ENCODE measurements around the gene NRF1. TPM values are rescaled to one million over a fixed set of nuclear protein-coding genes. Genes with fewer than 3 reads are reported as not detected.

The NRF1 gene
- total and polyA plus RNA-seq, 10 of the 15 experiments (the other 5 are each of a cell fraction or from before 2014, with no cell fraction given), result 3.5 to 23.1 (median 13.5) TPM

DNA sequence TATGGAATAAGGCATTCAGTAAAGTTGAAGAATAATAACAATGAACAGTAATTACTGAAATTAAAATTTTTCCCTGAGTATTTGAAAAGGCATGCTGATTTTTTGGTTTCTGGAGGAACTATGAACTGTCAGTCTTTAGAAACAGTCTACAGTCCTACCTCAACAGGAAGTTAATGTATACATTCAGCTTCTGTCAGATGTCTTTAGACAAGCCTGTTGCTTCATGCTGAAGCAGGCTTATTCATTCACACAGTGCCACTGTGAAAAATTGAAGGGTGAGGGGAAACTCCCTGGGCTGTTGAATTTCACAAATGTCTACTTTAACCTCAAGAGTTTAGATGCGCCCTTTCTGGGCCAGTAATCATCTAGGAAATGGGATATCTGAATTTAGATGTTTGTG lies 3.5 kb downstream of the NRF1 start (continued):
- TF ChIP-seq, protein P1, sequence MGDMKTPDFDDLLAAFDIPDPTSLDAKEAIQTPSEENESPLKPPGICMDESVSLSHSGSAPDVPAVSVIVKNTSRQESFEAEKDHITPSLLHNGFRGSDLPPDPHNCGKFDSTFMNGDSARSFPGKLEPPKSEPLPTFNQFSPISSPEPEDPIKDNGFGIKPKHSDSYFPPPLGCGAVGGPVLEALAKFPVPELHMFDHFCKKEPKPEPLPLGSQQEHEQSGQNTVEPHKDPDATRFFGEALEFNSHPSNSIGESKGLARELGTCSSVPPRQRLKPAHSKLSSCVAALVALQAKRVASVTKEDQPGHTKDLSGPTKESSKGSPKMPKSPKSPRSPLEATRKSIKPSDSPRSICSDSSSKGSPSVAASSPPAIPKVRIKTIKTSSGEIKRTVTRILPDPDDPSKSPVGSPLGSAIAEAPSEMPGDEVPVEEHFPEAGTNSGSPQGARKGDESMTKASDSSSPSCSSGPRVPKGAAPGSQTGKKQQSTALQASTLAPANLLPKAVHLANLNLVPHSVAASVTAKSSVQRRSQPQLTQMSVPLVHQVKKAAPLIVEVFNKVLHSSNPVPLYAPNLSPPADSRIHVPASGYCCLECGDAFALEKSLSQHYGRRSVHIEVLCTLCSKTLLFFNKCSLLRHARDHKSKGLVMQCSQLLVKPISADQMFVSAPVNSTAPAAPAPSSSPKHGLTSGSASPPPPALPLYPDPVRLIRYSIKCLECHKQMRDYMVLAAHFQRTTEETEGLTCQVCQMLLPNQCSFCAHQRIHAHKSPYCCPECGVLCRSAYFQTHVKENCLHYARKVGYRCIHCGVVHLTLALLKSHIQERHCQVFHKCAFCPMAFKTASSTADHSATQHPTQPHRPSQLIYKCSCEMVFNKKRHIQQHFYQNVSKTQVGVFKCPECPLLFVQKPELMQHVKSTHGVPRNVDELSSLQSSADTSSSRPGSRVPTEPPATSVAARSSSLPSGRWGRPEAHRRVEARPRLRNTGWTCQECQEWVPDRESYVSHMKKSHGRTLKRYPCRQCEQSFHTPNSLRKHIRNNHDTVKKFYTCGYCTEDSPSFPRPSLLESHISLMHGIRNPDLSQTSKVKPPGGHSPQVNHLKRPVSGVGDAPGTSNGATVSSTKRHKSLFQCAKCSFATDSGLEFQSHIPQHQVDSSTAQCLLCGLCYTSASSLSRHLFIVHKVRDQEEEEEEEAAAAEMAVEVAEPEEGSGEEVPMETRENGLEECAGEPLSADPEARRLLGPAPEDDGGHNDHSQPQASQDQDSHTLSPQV (IDR thresholded peaks at IDR 0.05), result no peak
- TF ChIP-seq RCOR1 (conservative IDR thresholded peaks at IDR 0.05; ENCODE audit: low read depth, low read length), result no peak
- no peak for TF ChIP-seq ZNF217 (IDR thresholded peaks at IDR 0.05)
- TF ChIP-seq SMARCA5 (IDR thresholded peaks at IDR 0.05), result 0 out of 2 replicates have a peak, but pooled peaks have one; percentile 28
- TF ChIP-seq ETV6 (conservative IDR thresholded peaks at IDR 0.05 in 1 of 2, IDR thresholded peaks at IDR 0.05 in 1 of 2; ENCODE audit: borderline replicate concordance in 1 of 2, low read depth in 1 of 2), result no peak

DNA sequence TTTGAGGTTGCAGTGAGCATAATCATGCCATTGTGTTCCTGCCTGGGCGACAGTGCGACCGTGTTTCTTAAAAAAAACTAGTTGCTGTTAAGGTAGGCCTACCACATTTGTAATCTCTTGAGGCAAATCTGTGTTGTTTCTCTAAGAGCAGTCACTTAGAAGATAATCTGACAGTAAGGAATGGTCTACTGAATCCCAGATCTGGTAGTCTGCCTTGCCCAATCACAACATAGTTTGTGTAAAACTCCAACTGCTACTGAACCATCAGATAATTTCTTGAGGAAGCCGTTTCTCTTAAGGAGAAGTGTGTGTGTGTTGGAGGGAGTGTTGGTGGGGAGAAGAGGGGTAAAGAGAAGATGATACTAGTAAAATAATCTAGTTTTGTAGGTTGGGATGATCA lies 5.0 kb downstream of the NRF1 start:
- no peak overlapping the region for H3K9ac ChIP-seq (ENCODE audit: control insufficient read depth, insufficient read depth, low read length)
- no peak overlapping the region; the same call in 1 of the 2 replicates for H3K4me3 ChIP-seq
- peak overlapping the region; percentile 21; the same call in 1 of the 2 replicates for H3K4me2 ChIP-seq (ENCODE audit: control insufficient read depth, insufficient read depth)
- SMC1A ChIA-PET (ENCODE audit: uncharacterized antibody, unreplicated experiment), result interaction anchor here (0.6 to 6.3 kb wide), 10 partner anchors 10 to 394 kb away, joined by 3 to 48 read pairs (median 4); no protein-coding TSS in a partner anchor
- no peaks in the 10 kb centered on the region for H3K36me3 ChIP-seq (ENCODE audit: control insufficient read depth in 2 of 2, insufficient read depth in 2 of 2, low read length in 1 of 2)
- no peaks in the 10 kb centered on the region for H3K9me3 ChIP-seq (replicated peaks; ENCODE audit: control insufficient read depth, insufficient read depth, low read length)
- no peak for FAIRE-seq
- CTCF ChIA-PET, result interaction anchor here (0.8 to 15.2 kb wide), 10 partner anchors 8 to 877 kb away, joined by 3 to 328 read pairs (median 3); partner anchors contain the start of gene CALU
- ATAC-seq, result no peak
- H4K20me1 ChIP-seq (ENCODE audit: control insufficient read depth, insufficient read depth), result no peaks in the 10 kb centered on the region
- H2AFZ ChIP-seq (ENCODE audit: control insufficient read depth, low read depth, low read length), result no peak overlapping the region
- H3K4me1 ChIP-seq (ENCODE audit: control insufficient read depth, insufficient read depth, low read length), result peaks cover 17% of the 10 kb centered on the region; the same call in 1 of the 2 replicates
- POLR2A ChIA-PET, result interaction anchor here (0.5 to 2.8 kb wide), 8 partner anchors 11 to 415 kb away, joined by 3 to 11 read pairs (median 4); no protein-coding TSS in a partner anchor
- H3K79me2 ChIP-seq (ENCODE audit: control insufficient read depth, insufficient read depth, low read length), result peaks cover 89% of the 10 kb centered on the region
- RAD21 ChIA-PET (ENCODE audit: unreplicated experiment), result interaction anchor here (1.1 to 4.1 kb wide), 4 partner anchors 17 to 249 kb away, joined by 4 to 38 read pairs (median 7); no protein-coding TSS in a partner anchor
- intact Hi-C loops (cut with micrococcal nuclease; ENCODE audit: unreplicated experiment), result loop anchor here (10.0 kb wide), 2 partner anchors 392 to 682 kb away; partner anchors contain the start of genes AHCYL2 and IRF5
- no peak overlapping the region for H3K27ac ChIP-seq (ENCODE audit: control insufficient read depth, insufficient read depth)
- WGBS (ENCODE audit: insufficient coverage, insufficient replicate concordance, low lambda C conversion rate, missing lambda C conversion rate), result 95% methylated on average over 4 of the region's 4 CpGs
- in situ Hi-C loops (cut with MboI), result no loop called here
- no peaks in the 10 kb centered on the region for H3K27me3 ChIP-seq (replicated peaks in 1 of 2; ENCODE audit: control insufficient read depth in 2 of 2, insufficient read depth in 2 of 2, low read length in 1 of 2)
- no TSS peak for BruUV-seq (replicated peaks)
- DNase-seq (ENCODE audit: low read depth, low spot score), result no peak
- TF ChIP-seq KLF5 (IDR thresholded peaks at IDR 0.05; ENCODE audit: partially characterized antibody), result no peak
- TF ChIP-seq, protein P2, sequence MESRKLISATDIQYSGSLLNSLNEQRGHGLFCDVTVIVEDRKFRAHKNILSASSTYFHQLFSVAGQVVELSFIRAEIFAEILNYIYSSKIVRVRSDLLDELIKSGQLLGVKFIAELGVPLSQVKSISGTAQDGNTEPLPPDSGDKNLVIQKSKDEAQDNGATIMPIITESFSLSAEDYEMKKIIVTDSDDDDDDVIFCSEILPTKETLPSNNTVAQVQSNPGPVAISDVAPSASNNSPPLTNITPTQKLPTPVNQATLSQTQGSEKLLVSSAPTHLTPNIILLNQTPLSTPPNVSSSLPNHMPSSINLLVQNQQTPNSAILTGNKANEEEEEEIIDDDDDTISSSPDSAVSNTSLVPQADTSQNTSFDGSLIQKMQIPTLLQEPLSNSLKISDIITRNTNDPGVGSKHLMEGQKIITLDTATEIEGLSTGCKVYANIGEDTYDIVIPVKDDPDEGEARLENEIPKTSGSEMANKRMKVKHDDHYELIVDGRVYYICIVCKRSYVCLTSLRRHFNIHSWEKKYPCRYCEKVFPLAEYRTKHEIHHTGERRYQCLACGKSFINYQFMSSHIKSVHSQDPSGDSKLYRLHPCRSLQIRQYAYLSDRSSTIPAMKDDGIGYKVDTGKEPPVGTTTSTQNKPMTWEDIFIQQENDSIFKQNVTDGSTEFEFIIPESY (IDR thresholded peaks at IDR 0.05), result no peak
- TF ChIP-seq, protein P3, sequence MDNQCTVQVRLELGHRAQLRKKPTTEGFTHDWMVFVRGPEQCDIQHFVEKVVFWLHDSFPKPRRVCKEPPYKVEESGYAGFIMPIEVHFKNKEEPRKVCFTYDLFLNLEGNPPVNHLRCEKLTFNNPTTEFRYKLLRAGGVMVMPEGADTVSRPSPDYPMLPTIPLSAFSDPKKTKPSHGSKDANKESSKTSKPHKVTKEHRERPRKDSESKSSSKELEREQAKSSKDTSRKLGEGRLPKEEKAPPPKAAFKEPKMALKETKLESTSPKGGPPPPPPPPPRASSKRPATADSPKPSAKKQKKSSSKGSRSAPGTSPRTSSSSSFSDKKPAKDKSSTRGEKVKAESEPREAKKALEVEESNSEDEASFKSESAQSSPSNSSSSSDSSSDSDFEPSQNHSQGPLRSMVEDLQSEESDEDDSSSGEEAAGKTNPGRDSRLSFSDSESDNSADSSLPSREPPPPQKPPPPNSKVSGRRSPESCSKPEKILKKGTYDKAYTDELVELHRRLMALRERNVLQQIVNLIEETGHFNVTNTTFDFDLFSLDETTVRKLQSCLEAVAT (IDR thresholded peaks at IDR 0.05), result 0 out of 2 replicates have a peak, but pooled peaks have one; percentile 38
- 0 out of 2 replicates have a peak, but pooled peaks have one; percentile 32 for TF ChIP-seq NBN (IDR thresholded peaks at IDR 0.05)
- 0 out of 2 replicates have a peak, but pooled peaks have one; percentile 21 for TF ChIP-seq BMI1 (IDR thresholded peaks at IDR 0.05; ENCODE audit: borderline replicate concordance)
- TF ChIP-seq, protein P4, sequence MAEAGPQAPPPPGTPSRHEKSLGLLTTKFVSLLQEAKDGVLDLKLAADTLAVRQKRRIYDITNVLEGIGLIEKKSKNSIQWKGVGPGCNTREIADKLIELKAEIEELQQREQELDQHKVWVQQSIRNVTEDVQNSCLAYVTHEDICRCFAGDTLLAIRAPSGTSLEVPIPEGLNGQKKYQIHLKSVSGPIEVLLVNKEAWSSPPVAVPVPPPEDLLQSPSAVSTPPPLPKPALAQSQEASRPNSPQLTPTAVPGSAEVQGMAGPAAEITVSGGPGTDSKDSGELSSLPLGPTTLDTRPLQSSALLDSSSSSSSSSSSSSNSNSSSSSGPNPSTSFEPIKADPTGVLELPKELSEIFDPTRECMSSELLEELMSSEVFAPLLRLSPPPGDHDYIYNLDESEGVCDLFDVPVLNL (IDR thresholded peaks at IDR 0.05; ENCODE audit: low read depth, low read length), result no peak
- TF ChIP-seq ZNF24 (IDR thresholded peaks at IDR 0.05), result no peak
